ENCODE data around the gene ST14.

The ST14 gene

DNA sequence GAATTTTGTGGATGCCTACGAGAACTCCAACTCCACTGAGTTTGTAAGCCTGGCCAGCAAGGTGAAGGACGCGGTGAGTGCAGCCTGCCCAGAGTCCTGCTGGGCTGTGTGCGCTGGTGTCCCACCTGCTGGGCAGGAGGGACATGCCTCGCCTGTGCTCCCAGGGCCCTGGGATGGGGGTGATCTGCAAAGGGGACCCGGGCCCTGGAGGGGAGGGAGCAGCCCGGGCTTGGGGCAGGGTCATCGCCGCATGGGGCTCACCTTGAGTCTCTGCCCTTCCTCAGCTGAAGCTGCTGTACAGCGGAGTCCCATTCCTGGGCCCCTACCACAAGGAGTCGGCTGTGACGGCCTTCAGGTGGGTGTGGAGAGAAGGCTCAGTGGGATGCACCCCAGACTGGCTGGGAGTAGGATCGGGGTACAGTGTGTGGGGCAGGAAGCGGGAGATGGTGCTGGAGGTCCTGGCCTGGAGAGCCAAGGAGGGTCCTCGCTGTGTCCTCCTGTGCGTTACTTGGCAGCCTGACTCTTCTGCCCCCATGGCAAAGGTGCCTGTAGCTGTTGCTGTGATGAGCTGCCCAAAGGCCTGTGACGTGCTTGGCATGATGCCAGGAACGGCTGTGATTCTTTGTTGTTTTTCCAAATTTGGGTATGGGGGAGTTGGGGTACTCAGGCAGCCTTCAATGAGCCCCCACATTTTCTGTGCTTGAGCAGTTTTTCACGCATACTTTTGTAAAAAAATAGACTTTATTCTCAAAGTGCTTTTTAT is 29.2 kb downstream of the ST14 start:
- H3K9ac ChIP-seq (ENCODE audit: low read length), result no peak overlapping the region
- 93% methylated on average over 18 of the region's 19 CpGs for WGBS
- no peaks in the 10 kb centered on the region for H3K79me1 ChIP-seq (replicated peaks; ENCODE audit: low read length, poor library complexity, severe bottlenecking)

GRCh38 chr11:130189492-130190210 is 30.1 kb downstream of the ST14 start:
- no peak overlapping the region for H3K4me3 ChIP-seq (ENCODE audit: insufficient read depth in 1 of 2, low read depth in 1 of 2, low read length in 2 of 2)
- no peaks in the 10 kb centered on the region for H3K9me3 ChIP-seq (ENCODE audit: control insufficient read depth, low read length)
- H3K14ac ChIP-seq (ENCODE audit: low read length in 2 of 2), result no peak overlapping the region
- no peak overlapping the region for H4K91ac ChIP-seq (ENCODE audit: low read length)
- H3K27me3 ChIP-seq (ENCODE audit: control insufficient read depth in 1 of 2, insufficient read depth in 1 of 2, low read length in 2 of 2), result no peaks in the 10 kb centered on the region
- H3K23ac ChIP-seq (ENCODE audit: low read length in 2 of 2), result no peak overlapping the region
- H2BK5ac ChIP-seq (ENCODE audit: low read depth, low read length, poor library complexity, severe bottlenecking), result no peak overlapping the region
- no peak overlapping the region for H3K9ac ChIP-seq (ENCODE audit: low read length)
- no peak overlapping the region for H2AFZ ChIP-seq (ENCODE audit: low read depth, low read length)
- no peak for DNase-seq
- H2BK15ac ChIP-seq (ENCODE audit: low read depth, poor library complexity, severe bottlenecking), result no peak overlapping the region
- no peak overlapping the region for H3K27ac ChIP-seq (ENCODE audit: low read length, poor library complexity, severe bottlenecking)
- no peak overlapping the region for H4K8ac ChIP-seq (ENCODE audit: low read length)
- H2BK12ac ChIP-seq (ENCODE audit: low read length in 2 of 2), result no peak overlapping the region
- 92% methylated on average over 32 of the region's 32 CpGs for WGBS
- H3K4me1 ChIP-seq (ENCODE audit: control insufficient read depth, insufficient read depth, low read depth, low read length), result peaks cover 6% of the 10 kb centered on the region
- H3K36me3 ChIP-seq (ENCODE audit: control insufficient read depth in 1 of 2, insufficient read depth in 2 of 2, low read depth in 1 of 2, low read length in 2 of 2), result no peaks in the 10 kb centered on the region
- no peak overlapping the region for H3K4me2 ChIP-seq (ENCODE audit: low read length, poor library complexity, severe bottlenecking)
- no peak overlapping the region for H2BK120ac ChIP-seq (ENCODE audit: low read depth, low read length)
- H3K18ac ChIP-seq (ENCODE audit: low read depth in 1 of 2, low read length in 2 of 2), result no peak overlapping the region
- H2AK5ac ChIP-seq (ENCODE audit: low read length, severe bottlenecking), result no peak overlapping the region
- no peak overlapping the region for H3K4ac ChIP-seq (ENCODE audit: low read depth in 1 of 2, low read length in 2 of 2)
- H3K79me1 ChIP-seq (replicated peaks; ENCODE audit: low read length, poor library complexity, severe bottlenecking), result no peaks in the 10 kb centered on the region

More for the DNA sequence above, 29.2 kb downstream of the ST14 start:
- no peak overlapping the region for H2AFZ ChIP-seq (ENCODE audit: low read depth, low read length)
- no peaks in the 10 kb centered on the region for H3K27me3 ChIP-seq (ENCODE audit: control insufficient read depth in 1 of 2, insufficient read depth in 1 of 2, low read length in 2 of 2)
- H3K23ac ChIP-seq (ENCODE audit: low read length in 2 of 2), result no peak overlapping the region
- H3K14ac ChIP-seq (ENCODE audit: low read length in 2 of 2), result peak overlapping the region in 1 of 2 experiments; percentile 2
- DNase-seq, result no peak
- no peak overlapping the region for H2BK15ac ChIP-seq (ENCODE audit: low read depth, poor library complexity, severe bottlenecking)
- no peak overlapping the region for H4K8ac ChIP-seq (ENCODE audit: low read length)
- H2AK5ac ChIP-seq (ENCODE audit: low read length, severe bottlenecking), result no peak overlapping the region
- no peaks in the 10 kb centered on the region for H3K9me3 ChIP-seq (ENCODE audit: control insufficient read depth, low read length)
- H3K36me3 ChIP-seq (ENCODE audit: control insufficient read depth in 1 of 2, insufficient read depth in 2 of 2, low read depth in 1 of 2, low read length in 2 of 2), result no peaks in the 10 kb centered on the region
- no peak overlapping the region for H3K4me3 ChIP-seq (ENCODE audit: insufficient read depth in 1 of 2, low read depth in 1 of 2, low read length in 2 of 2)
- peaks cover 6% of the 10 kb centered on the region for H3K4me1 ChIP-seq (ENCODE audit: control insufficient read depth, insufficient read depth, low read depth, low read length)
- H4K91ac ChIP-seq (ENCODE audit: low read length), result no peak overlapping the region
- no peak overlapping the region for H3K27ac ChIP-seq (ENCODE audit: low read length, poor library complexity, severe bottlenecking)
- no peak overlapping the region for H3K4ac ChIP-seq (ENCODE audit: low read depth in 1 of 2, low read length in 2 of 2)
- no peak overlapping the region for H2BK5ac ChIP-seq (ENCODE audit: low read depth, low read length, poor library complexity, severe bottlenecking)
- no peak overlapping the region for H2BK120ac ChIP-seq (ENCODE audit: low read depth, low read length)
- no peak overlapping the region for H2BK12ac ChIP-seq (ENCODE audit: low read length in 2 of 2)
- no peak overlapping the region for H3K4me2 ChIP-seq (ENCODE audit: low read length, poor library complexity, severe bottlenecking)
- H3K18ac ChIP-seq (ENCODE audit: low read depth in 1 of 2, low read length in 2 of 2), result no peak overlapping the region

DNA sequence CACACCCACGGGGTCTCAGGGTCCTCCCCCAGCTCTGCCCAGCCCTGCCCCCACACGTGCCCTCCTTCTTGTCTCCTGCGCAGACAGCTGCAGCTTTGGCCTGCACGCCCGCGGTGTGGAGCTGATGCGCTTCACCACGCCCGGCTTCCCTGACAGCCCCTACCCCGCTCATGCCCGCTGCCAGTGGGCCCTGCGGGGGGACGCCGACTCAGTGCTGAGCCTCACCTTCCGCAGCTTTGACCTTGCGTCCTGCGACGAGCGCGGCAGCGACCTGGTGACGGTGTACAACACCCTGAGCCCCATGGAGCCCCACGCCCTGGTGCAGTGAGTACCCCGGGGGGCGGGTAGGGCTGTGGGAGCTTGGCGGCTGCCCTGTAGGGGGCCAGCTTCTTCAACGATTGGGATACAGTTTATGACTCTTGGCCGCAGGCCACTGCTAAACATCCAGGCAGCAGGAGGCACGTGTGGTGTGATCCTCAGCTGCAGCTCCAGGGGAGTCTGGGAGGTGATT is 30.8 kb downstream of the ST14 start:
- H2AK5ac ChIP-seq (ENCODE audit: low read length, severe bottlenecking), result no peak overlapping the region

DNA sequence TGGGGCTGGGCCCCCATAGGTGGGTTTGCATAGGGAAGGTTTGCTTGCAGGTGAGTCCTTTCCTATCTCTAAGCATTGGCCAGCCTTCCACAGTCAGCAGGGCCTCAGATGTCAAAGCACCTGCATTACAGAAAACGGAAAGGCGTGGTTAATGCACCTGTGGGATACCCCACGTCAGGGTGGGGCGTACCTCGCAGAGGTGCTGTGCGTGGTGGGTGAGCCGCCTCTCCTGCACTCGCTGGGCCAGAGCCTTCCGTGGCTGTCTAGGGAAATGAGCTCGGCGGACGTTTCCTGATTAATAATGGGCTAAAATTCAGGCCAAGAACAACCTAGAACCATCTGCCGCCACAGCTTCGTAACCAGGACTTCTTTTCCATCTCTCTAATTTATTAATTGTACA is 32.3 kb downstream of the ST14 start:
- Histone ChIP-seq H3K27me3 (ENCODE audit: control insufficient read depth in 1 of 2, insufficient read depth in 1 of 2, low read length in 2 of 2) (peaks cover 0 to 6% of the 10 kb centered on the region in 2 experiments), H2BK5ac (ENCODE audit: low read depth, low read length, poor library complexity, severe bottlenecking) (no peak overlapping the region), H2BK15ac (ENCODE audit: low read depth, poor library complexity, severe bottlenecking) (no peak overlapping the region), H4K91ac (ENCODE audit: low read length) (no peak overlapping the region), H3K27ac (ENCODE audit: low read length, poor library complexity, severe bottlenecking) (no peak overlapping the region), H3K4me1 (ENCODE audit: control insufficient read depth, insufficient read depth, low read depth, low read length) (peaks cover 6% of the 10 kb centered on the region), H4K8ac (ENCODE audit: low read length) (no peak overlapping the region), H3K79me1 (replicated peaks; ENCODE audit: low read length, poor library complexity, severe bottlenecking) (no peaks in the 10 kb centered on the region), H3K9me3 (ENCODE audit: control insufficient read depth, low read length) (no peaks in the 10 kb centered on the region), H3K4me2 (ENCODE audit: low read length, poor library complexity, severe bottlenecking) (no peak overlapping the region), H3K4ac (ENCODE audit: low read depth in 1 of 2, low read length in 2 of 2) (no peak overlapping the region), H2AK5ac (ENCODE audit: low read length, severe bottlenecking) (no peak overlapping the region), H2BK12ac (ENCODE audit: low read length in 2 of 2) (no peak overlapping the region), H3K4me3 (ENCODE audit: insufficient read depth in 1 of 2, low read depth in 1 of 2, low read length in 2 of 2) (no peak overlapping the region), H3K23ac (ENCODE audit: low read length in 2 of 2) (no peak overlapping the region), H3K18ac (ENCODE audit: low read depth in 1 of 2, low read length in 2 of 2) (no peak overlapping the region), H3K14ac (ENCODE audit: low read length in 2 of 2) (no peak overlapping the region), H3K36me3 (ENCODE audit: control insufficient read depth in 1 of 2, insufficient read depth in 2 of 2, low read depth in 1 of 2, low read length in 2 of 2) (no peaks in the 10 kb centered on the region), H2AFZ (ENCODE audit: low read depth, low read length) (no peak overlapping the region), H2BK120ac (ENCODE audit: low read depth, low read length) (no peak overlapping the region), H3K9ac (ENCODE audit: low read length) (no peak overlapping the region)
- no peak for DNase-seq
- WGBS, result 92% methylated on average over 11 of the region's 14 CpGs

More for the DNA sequence above, 30.8 kb downstream of the ST14 start:
- WGBS, result 89% methylated on average over 29 of the region's 29 CpGs
- no peak overlapping the region for H3K27ac ChIP-seq (ENCODE audit: low read length, poor library complexity, severe bottlenecking)
- H3K18ac ChIP-seq (ENCODE audit: low read depth in 1 of 2, low read length in 2 of 2), result no peak overlapping the region
- H3K79me1 ChIP-seq (replicated peaks; ENCODE audit: low read length, poor library complexity, severe bottlenecking), result no peaks in the 10 kb centered on the region
- H2BK15ac ChIP-seq (ENCODE audit: low read depth, poor library complexity, severe bottlenecking), result no peak overlapping the region
- H4K8ac ChIP-seq (ENCODE audit: low read length), result no peak overlapping the region
- no peak overlapping the region for H2BK5ac ChIP-seq (ENCODE audit: low read depth, low read length, poor library complexity, severe bottlenecking)
- no peak overlapping the region for H4K91ac ChIP-seq (ENCODE audit: low read length)
- no peaks in the 10 kb centered on the region for H3K27me3 ChIP-seq (ENCODE audit: control insufficient read depth in 1 of 2, insufficient read depth in 1 of 2, low read length in 2 of 2)
- no peak overlapping the region for H2BK12ac ChIP-seq (ENCODE audit: low read length in 2 of 2)
- no peak overlapping the region for H3K23ac ChIP-seq (ENCODE audit: low read length in 2 of 2)
- H2AFZ ChIP-seq (ENCODE audit: low read depth, low read length), result no peak overlapping the region
- no peak overlapping the region for H3K4me3 ChIP-seq (ENCODE audit: insufficient read depth in 1 of 2, low read depth in 1 of 2, low read length in 2 of 2)
- H2BK120ac ChIP-seq (ENCODE audit: low read depth, low read length), result no peak overlapping the region
- H3K36me3 ChIP-seq (ENCODE audit: control insufficient read depth in 1 of 2, insufficient read depth in 2 of 2, low read depth in 1 of 2, low read length in 2 of 2), result no peaks in the 10 kb centered on the region
- H3K4ac ChIP-seq (ENCODE audit: low read depth in 1 of 2, low read length in 2 of 2), result no peak overlapping the region
- H3K14ac ChIP-seq (ENCODE audit: low read length in 2 of 2), result no peak overlapping the region
- no peaks in the 10 kb centered on the region for H3K9me3 ChIP-seq (ENCODE audit: control insufficient read depth, low read length)
- H3K9ac ChIP-seq (ENCODE audit: low read length), result no peak overlapping the region
- DNase-seq, result no peak
- no peak overlapping the region for H3K4me2 ChIP-seq (ENCODE audit: low read length, poor library complexity, severe bottlenecking)
- H3K4me1 ChIP-seq (ENCODE audit: control insufficient read depth, insufficient read depth, low read depth, low read length), result peaks cover 6% of the 10 kb centered on the region

All from mesenchymal stem cell (in vitro differentiated cells and primary cell).